ENCODE results near the gene NDUFV1. TPM values are rescaled to one million over a fixed set of nuclear protein-coding genes. Genes with fewer than 3 reads are reported as not detected.

Gene NDUFV1
- total RNA-seq, 1 experiment from 2014 or later = 242 TPM

- Histone ChIP-seq H3K4me2 (ENCODE audit: low read length) (peak overlapping the region; percentile 92; the same call in 1 of the 2 replicates), H2AFZ (ENCODE audit: low read depth, low read length, poor library complexity, severe bottlenecking) (no peak overlapping the region), H4K20me1 (ENCODE audit: insufficient read depth) (no peaks in the 10 kb centered on the region), H3K9me3 (ENCODE audit: control insufficient read depth in 1 of 2, insufficient read depth in 1 of 2, low read depth in 1 of 2, low read length in 2 of 2) (no peaks in the 10 kb centered on the region), H3K4me3 (replicated peaks in 1 of 2; ENCODE audit: low read depth in 1 of 2, low read length in 2 of 2) (no peak overlapping the region), H3K36me3 (ENCODE audit: control insufficient read depth in 1 of 2, insufficient read depth in 2 of 2, low read length in 2 of 2) (no peaks in the 10 kb centered on the region), H3K4me1 (ENCODE audit: control insufficient read depth in 1 of 2, insufficient read depth in 2 of 2, low read length in 2 of 2) (peaks cover 5 to 25% of the 10 kb centered on the region in 2 experiments; a peak in 3 of 4 replicates), H3K27me3 (ENCODE audit: insufficient read depth, low read length) (no peaks in the 10 kb centered on the region), H3K9ac (ENCODE audit: low read length) (no peak overlapping the region), H3K9me2 (ENCODE audit: insufficient read depth) (no peaks in the 10 kb centered on the region), H3K79me2 (ENCODE audit: insufficient read depth, low read length) (no peaks in the 10 kb centered on the region), H3K27ac (ENCODE audit: low read depth, low read length) (no peak overlapping the region)
- ATAC-seq (no peak), DNase-seq (ENCODE audit: low read depth, low spot score) (no peak)
- RAD21 ChIA-PET (ENCODE audit: low non-redundant PET in 1 of 2, low total read pairs in 2 of 2, uncharacterized antibody in 2 of 2, unreplicated experiment in 2 of 2) = interaction anchor here in 1 of 2 experiments (0.8 kb wide), 1 partner anchor 63 kb away, joined by 4 read pairs; no protein-coding TSS in a partner anchor
- CTCF ChIA-PET = interaction anchor here (0.7 to 2.9 kb wide), 9 partner anchors 9 to 163 kb away, joined by 3 to 34 read pairs (median 7); partner anchors contain the start of gene GSTP1
- POLR2A ChIA-PET = no interaction called here
- no TSS peak for BruUV-seq (replicated peaks)
- intact Hi-C loops (cut with micrococcal nuclease) = no loop called here
- TF ChIP-seq ZNF274 (IDR thresholded peaks at IDR 0.05; ENCODE audit: low read depth, low read length) = no peak
- TF ChIP-seq EZH2 (IDR thresholded peaks at IDR 0.05) = no peak
- no peak for TF ChIP-seq CEBPB (IDR thresholded peaks at IDR 0.05; ENCODE audit: low read depth)
- no peak for TF ChIP-seq ZFX (IDR thresholded peaks at IDR 0.05)
- TF ChIP-seq SIN3A (IDR thresholded peaks at IDR 0.05; ENCODE audit: low read depth) = no peak
- TF ChIP-seq JUND (IDR thresholded peaks at IDR 0.05) = no peak
- no peak for TF ChIP-seq ATF3 (IDR thresholded peaks at IDR 0.05)
- no peak for TF ChIP-seq YY1 (IDR thresholded peaks at IDR 0.05; ENCODE audit: extremely low read depth, insufficient replicate concordance, low read depth, low read length)
- TF ChIP-seq RAD21 (IDR thresholded peaks at IDR 0.05; ENCODE audit: low read depth) = no peak
- TF ChIP-seq POLR2A (IDR thresholded peaks at IDR 0.05; ENCODE audit: borderline replicate concordance, extremely low read depth, insufficient read depth, insufficient read length) = no peak
- no peak for TF ChIP-seq ZBTB33 (IDR thresholded peaks at IDR 0.05; ENCODE audit: extremely low read depth, insufficient replicate concordance, low read length)
- TF ChIP-seq POLR2AphosphoS5 (IDR thresholded peaks at IDR 0.05; ENCODE audit: low read depth, low read length) = no peak
- TF ChIP-seq EZH2phosphoT487 (IDR thresholded peaks at IDR 0.05; ENCODE audit: borderline replicate concordance) = no peak
- TF ChIP-seq TCF7L2 (IDR thresholded peaks at IDR 0.05; ENCODE audit: borderline replicate concordance, extremely low read depth, insufficient read depth, insufficient read length) = no peak
- no peak for TF ChIP-seq CBX3 (IDR thresholded peaks at IDR 0.05; ENCODE audit: low read depth)
- no peak for TF ChIP-seq SRF (IDR thresholded peaks at IDR 0.05; ENCODE audit: low read depth)
- no peak for TF ChIP-seq CTCF (IDR thresholded peaks at IDR 0.05 in 2 of 3, conservative IDR thresholded peaks at IDR 0.05 in 1 of 3; ENCODE audit: borderline replicate concordance in 1 of 3, insufficient read depth in 1 of 3, low read depth in 2 of 3, low read length in 2 of 3)
- TF ChIP-seq EGR1 (IDR thresholded peaks at IDR 0.05; ENCODE audit: low read depth) = no peak
- TF ChIP-seq ELF1 (IDR thresholded peaks at IDR 0.05; ENCODE audit: borderline replicate concordance, low read depth) = no peak
Measured at GRCh38 chr11:67627812-67628624, 21.3 kb downstream of the NDUFV1 start.

Data from HCT116 (cell line).